Measurements from ENCODE around the gene JAM3.

The JAM3 gene

DNA sequence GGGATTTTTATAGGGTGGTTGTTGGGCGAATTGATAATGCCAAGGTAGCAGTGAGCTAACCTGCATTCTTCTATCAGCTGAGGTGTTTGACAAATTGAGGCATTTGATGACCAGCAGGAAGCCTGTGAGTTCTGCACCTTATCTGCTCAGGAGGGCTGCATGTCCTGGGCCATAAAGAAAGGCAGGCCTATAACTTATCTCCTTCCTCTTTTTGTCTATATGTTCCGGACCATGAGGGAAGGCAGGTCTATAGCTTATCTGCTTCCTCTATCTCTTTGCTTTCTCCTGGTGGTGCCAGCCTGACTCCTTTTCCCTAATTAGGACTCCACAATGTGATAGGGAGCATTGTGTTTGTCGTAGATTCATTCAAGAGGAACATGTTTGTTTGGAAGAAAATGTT lies 8.6 kb upstream of the JAM3 start:
- ATAC-seq: no peak
- TF ChIP-seq ARNTL (CRISPR knock-in tag; IDR thresholded peaks at IDR 0.05; ENCODE audit: borderline replicate concordance, low read depth) (no peak), ZFP3 (CRISPR knock-in tag; IDR thresholded peaks at IDR 0.05) (no peak), GLIS3 (CRISPR knock-in tag; IDR thresholded peaks at IDR 0.05) (no peak), TCF4 (CRISPR knock-in tag; IDR thresholded peaks at IDR 0.05; ENCODE audit: borderline replicate concordance) (no peak), ESRRG (CRISPR knock-in tag; IDR thresholded peaks at IDR 0.05) (no peak)
- TF ChIP-seq, protein P1, sequence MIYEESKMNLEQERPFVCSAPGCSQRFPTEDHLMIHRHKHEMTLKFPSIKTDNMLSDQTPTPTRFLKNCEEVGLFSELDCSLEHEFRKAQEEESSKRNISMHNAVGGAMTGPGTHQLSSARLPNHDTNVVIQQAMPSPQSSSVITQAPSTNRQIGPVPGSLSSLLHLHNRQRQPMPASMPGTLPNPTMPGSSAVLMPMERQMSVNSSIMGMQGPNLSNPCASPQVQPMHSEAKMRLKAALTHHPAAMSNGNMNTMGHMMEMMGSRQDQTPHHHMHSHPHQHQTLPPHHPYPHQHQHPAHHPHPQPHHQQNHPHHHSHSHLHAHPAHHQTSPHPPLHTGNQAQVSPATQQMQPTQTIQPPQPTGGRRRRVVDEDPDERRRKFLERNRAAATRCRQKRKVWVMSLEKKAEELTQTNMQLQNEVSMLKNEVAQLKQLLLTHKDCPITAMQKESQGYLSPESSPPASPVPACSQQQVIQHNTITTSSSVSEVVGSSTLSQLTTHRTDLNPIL (CRISPR knock-in tag; IDR thresholded peaks at IDR 0.05; ENCODE audit: low read depth): no peak

DNA sequence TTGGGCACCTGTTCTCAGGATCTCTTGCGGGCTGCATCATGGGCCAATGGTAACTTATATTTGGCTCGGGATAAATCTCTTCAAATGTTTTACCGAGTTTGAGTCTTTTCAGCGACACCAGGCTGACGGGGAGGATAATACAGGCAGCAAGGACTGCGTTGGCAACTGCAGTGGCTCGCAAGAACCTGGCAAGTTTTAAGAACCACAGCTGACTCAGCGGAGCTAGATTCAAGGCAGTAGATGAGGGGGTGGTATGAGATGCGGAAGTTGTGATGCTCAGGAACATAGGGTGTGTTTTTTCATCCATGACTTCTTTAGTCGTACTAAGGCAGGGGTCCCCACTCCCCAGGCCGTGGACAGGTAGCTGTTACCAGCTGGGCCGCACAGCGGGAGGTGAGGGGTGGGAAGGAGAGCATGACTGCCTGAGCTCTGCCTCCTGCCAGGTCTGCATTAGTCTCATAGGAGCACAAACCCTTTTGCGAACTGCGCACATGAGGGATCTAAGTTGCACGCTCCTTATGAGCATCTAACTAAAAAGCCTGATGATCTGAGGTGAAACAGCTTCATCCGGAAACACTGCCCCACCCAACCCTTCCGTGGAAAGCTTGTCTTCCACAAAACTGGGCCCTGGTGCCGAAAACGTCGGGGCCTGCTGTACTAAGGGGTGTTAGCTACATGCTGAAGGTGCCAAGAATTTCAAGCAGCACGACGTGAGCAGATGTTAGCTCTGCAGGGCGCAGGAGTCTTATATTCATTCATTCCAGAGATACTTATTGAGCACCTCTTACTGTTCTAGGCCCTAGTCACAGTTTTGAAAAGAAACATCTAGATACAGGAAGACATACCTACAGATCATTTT lies 6.4 kb upstream of the JAM3 start:
- ATAC-seq: no peak
- TF ChIP-seq OSR1 (CRISPR knock-in tag; IDR thresholded peaks at IDR 0.05): no peak
- TF ChIP-seq SNAI2 (CRISPR knock-in tag; IDR thresholded peaks at IDR 0.05): no peak
- TF ChIP-seq TOX (CRISPR knock-in tag; IDR thresholded peaks at IDR 0.05; ENCODE audit: borderline replicate concordance): no peak
- no peak for TF ChIP-seq ZFP3 (CRISPR knock-in tag; IDR thresholded peaks at IDR 0.05)
- no peak for TF ChIP-seq ESRRG (CRISPR knock-in tag; IDR thresholded peaks at IDR 0.05)
- no peak for TF ChIP-seq ZNF565 (CRISPR knock-in tag; conservative IDR thresholded peaks at IDR 0.05; ENCODE audit: low read depth)
- no peak for TF ChIP-seq ZFP30 (CRISPR knock-in tag; IDR thresholded peaks at IDR 0.05)
- no peak for TF ChIP-seq RARB (CRISPR knock-in tag; IDR thresholded peaks at IDR 0.05)
- TF ChIP-seq, protein P1 (CRISPR knock-in tag; IDR thresholded peaks at IDR 0.05; ENCODE audit: low read depth): no peak
- TF ChIP-seq, protein P2, sequence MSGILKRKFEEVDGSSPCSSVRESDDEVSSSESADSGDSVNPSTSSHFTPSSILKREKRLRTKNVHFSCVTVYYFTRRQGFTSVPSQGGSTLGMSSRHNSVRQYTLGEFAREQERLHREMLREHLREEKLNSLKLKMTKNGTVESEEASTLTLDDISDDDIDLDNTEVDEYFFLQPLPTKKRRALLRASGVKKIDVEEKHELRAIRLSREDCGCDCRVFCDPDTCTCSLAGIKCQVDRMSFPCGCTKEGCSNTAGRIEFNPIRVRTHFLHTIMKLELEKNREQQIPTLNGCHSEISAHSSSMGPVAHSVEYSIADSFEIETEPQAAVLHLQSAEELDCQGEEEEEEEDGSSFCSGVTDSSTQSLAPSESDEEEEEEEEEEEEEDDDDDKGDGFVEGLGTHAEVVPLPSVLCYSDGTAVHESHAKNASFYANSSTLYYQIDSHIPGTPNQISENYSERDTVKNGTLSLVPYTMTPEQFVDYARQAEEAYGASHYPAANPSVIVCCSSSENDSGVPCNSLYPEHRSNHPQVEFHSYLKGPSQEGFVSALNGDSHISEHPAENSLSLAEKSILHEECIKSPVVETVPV (CRISPR knock-in tag; IDR thresholded peaks at IDR 0.05): no peak
- no peak for TF ChIP-seq ZNF70 (CRISPR knock-in tag; IDR thresholded peaks at IDR 0.05)
- TF ChIP-seq PPARA (CRISPR knock-in tag; IDR thresholded peaks at IDR 0.05; ENCODE audit: borderline replicate concordance): no peak

DNA sequence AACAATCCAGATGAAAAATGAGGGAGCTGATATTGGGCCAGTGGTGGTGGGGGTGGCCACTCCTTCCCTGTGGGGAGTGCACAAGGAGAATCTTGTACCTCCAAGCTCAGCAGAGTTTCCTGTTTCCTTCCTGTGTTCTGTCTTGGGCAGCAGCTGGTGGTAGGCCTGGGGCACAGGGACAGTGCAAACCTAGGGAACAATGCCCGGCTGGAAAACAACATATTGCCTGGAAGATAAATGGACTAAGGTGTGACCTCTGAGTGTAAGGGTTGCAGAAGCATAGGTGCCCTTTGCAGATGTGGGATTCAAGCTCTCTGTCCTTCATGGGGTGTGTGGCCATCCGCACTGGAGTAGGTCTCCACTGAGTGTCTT lies 5.8 kb upstream of the JAM3 start:
- TF ChIP-seq PPARA (CRISPR knock-in tag; IDR thresholded peaks at IDR 0.05; ENCODE audit: borderline replicate concordance) (no peak), BACH2 (CRISPR knock-in tag; IDR thresholded peaks at IDR 0.05; ENCODE audit: borderline replicate concordance) (no peak), RARB (CRISPR knock-in tag; IDR thresholded peaks at IDR 0.05) (no peak), ZC3H10 (CRISPR knock-in tag; IDR thresholded peaks at IDR 0.05) (no peak), TOX (CRISPR knock-in tag; IDR thresholded peaks at IDR 0.05; ENCODE audit: borderline replicate concordance) (no peak), ZFP30 (CRISPR knock-in tag; IDR thresholded peaks at IDR 0.05) (no peak), TCF4 (CRISPR knock-in tag; IDR thresholded peaks at IDR 0.05; ENCODE audit: borderline replicate concordance) (no peak), CSDC2 (CRISPR knock-in tag; IDR thresholded peaks at IDR 0.05) (no peak), GLIS3 (CRISPR knock-in tag; IDR thresholded peaks at IDR 0.05) (no peak)
- TF ChIP-seq, protein P3, sequence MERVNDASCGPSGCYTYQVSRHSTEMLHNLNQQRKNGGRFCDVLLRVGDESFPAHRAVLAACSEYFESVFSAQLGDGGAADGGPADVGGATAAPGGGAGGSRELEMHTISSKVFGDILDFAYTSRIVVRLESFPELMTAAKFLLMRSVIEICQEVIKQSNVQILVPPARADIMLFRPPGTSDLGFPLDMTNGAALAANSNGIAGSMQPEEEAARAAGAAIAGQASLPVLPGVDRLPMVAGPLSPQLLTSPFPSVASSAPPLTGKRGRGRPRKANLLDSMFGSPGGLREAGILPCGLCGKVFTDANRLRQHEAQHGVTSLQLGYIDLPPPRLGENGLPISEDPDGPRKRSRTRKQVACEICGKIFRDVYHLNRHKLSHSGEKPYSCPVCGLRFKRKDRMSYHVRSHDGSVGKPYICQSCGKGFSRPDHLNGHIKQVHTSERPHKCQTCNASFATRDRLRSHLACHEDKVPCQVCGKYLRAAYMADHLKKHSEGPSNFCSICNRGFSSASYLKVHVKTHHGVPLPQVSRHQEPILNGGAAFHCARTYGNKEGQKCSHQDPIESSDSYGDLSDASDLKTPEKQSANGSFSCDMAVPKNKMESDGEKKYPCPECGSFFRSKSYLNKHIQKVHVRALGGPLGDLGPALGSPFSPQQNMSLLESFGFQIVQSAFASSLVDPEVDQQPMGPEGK (CRISPR knock-in tag; IDR thresholded peaks at IDR 0.05; ENCODE audit: borderline replicate concordance): no peak
- TF ChIP-seq, protein P1 (CRISPR knock-in tag; IDR thresholded peaks at IDR 0.05; ENCODE audit: low read depth): no peak
- TF ChIP-seq, protein P2 (CRISPR knock-in tag; IDR thresholded peaks at IDR 0.05): no peak
- TF ChIP-seq, protein P4, sequence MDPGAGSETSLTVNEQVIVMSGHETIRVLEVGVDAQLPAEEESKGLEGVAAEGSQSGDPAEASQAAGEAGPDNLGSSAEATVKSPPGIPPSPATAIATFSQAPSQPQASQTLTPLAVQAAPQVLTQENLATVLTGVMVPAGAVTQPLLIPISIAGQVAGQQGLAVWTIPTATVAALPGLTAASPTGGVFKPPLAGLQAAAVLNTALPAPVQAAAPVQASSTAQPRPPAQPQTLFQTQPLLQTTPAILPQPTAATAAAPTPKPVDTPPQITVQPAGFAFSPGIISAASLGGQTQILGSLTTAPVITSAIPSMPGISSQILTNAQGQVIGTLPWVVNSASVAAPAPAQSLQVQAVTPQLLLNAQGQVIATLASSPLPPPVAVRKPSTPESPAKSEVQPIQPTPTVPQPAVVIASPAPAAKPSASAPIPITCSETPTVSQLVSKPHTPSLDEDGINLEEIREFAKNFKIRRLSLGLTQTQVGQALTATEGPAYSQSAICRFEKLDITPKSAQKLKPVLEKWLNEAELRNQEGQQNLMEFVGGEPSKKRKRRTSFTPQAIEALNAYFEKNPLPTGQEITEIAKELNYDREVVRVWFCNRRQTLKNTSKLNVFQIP (CRISPR knock-in tag; IDR thresholded peaks at IDR 0.05; ENCODE audit: borderline replicate concordance, low read depth): no peak
- TF ChIP-seq, protein P5, sequence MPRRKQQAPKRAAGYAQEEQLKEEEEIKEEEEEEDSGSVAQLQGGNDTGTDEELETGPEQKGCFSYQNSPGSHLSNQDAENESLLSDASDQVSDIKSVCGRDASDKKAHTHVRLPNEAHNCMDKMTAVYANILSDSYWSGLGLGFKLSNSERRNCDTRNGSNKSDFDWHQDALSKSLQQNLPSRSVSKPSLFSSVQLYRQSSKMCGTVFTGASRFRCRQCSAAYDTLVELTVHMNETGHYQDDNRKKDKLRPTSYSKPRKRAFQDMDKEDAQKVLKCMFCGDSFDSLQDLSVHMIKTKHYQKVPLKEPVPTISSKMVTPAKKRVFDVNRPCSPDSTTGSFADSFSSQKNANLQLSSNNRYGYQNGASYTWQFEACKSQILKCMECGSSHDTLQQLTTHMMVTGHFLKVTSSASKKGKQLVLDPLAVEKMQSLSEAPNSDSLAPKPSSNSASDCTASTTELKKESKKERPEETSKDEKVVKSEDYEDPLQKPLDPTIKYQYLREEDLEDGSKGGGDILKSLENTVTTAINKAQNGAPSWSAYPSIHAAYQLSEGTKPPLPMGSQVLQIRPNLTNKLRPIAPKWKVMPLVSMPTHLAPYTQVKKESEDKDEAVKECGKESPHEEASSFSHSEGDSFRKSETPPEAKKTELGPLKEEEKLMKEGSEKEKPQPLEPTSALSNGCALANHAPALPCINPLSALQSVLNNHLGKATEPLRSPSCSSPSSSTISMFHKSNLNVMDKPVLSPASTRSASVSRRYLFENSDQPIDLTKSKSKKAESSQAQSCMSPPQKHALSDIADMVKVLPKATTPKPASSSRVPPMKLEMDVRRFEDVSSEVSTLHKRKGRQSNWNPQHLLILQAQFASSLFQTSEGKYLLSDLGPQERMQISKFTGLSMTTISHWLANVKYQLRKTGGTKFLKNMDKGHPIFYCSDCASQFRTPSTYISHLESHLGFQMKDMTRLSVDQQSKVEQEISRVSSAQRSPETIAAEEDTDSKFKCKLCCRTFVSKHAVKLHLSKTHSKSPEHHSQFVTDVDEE (CRISPR knock-in tag; IDR thresholded peaks at IDR 0.05): no peak

More for the DNA sequence above, 5.8 kb upstream of the JAM3 start:
- ATAC-seq: no peak
